Activated CD4-positive, alpha-beta T cell treated with anti-CD3 and anti-CD28 coated beads, Interleukin-2, amount 10 ng/mL, durations not matched to agents 24 days and 14 days (primary cell): ENCODE measurements around the gene BARX1. TPM values are rescaled to one million over a fixed set of nuclear protein-coding genes. Genes with fewer than 3 reads are reported as not detected.

Experiments
- DNase-seq: peaks from one replicate; pipeline ENCODE4 v3.0.0; 2022
- H3K27ac Mint-ChIP-seq: one replicate; pipeline ENCODE4 v1.8.0; 2022; ENCODE audit warnings: mild to moderate bottlenecking, mixed read lengths
- H3K27me3 Mint-ChIP-seq: one replicate; pipeline ENCODE4 v1.8.0; 2022; ENCODE audit warnings: mixed read lengths
- H3K36me3 Mint-ChIP-seq: one replicate; pipeline ENCODE4 v1.8.0; 2022; ENCODE audit warnings: low read depth, mild to moderate bottlenecking, mixed read lengths
- H3K4me1 Mint-ChIP-seq: one replicate; pipeline ENCODE4 v1.8.0; 2021; ENCODE audit warnings: mixed read lengths
- H3K4me3 Mint-ChIP-seq: one replicate; pipeline ENCODE4 v1.8.0; 2022; ENCODE audit warnings: mild to moderate bottlenecking, moderate library complexity, mixed read lengths
- H3K9me3 Mint-ChIP-seq: one replicate; pipeline ENCODE4 v1.8.0; 2021; ENCODE audit warnings: mixed read lengths
- intact Hi-C: fragments of 100-400 bp; cut with micrococcal nuclease; formaldehyde crosslinking; loops from one replicate; pipeline ENCODE4 v1.15.1; 2023
- total RNA-seq: library from RNA; stranded (reverse); gene quantifications from 2 replicates; pipeline ENCODE4 v1.2.3, GENCODE V29; 2022

Gene BARX1, protein sequence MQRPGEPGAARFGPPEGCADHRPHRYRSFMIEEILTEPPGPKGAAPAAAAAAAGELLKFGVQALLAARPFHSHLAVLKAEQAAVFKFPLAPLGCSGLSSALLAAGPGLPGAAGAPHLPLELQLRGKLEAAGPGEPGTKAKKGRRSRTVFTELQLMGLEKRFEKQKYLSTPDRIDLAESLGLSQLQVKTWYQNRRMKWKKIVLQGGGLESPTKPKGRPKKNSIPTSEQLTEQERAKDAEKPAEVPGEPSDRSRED
- total RNA-seq = 0.50 and 0.61 TPM in 2 replicates

DNA sequence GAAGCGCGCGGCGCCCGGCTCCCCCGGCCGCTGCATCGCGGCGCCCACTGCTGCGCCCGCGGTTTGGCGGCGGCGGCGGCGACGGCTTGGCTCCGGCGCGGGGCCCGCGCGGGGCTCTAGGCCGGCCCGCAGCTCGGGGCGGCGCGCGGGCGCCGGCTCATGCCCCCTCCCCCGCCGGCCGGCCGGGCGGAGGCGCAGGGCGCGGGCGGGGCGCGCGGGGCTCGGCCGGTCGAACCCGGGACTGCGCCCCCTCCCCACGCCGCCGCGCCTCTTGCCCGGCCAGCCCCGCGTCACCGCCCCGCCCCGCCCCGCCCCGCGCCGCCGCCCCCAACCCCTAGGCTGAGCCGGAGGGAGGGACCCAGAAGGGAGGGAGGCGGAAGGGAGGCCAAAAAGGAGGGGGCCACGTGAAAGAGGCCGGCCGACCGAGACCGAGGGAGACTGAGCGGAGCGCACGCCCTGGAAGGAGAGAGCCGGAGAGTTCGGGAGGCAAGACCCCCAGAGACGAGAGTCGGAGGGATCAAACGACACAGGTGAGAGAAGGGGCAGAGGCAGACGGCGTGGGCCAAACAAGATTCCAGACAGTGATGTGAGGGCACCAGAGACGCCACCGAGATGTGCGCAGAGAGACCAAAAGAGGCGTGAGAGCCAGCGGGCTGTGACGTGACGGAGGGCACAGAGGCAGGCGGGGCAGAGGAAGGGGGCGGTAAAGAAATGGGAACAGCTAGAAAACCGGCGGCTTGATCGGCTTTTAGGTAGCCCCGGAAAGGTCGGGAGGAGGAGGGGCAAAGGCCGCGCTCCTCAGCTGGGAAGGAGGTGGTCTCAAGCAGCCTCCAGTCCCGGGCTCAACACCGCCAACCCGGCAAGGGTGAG lies at the start of gene BARX1:
Gene BARX1 (minus strand): TSS at position 245 of the 870 bp plus-strand sequence. CDS start 209 bp downstream, at position 36.
- peak; percentile 77 for DNase-seq
- H3K9me3 Mint-ChIP-seq = peaks cover 8% of the 10 kb centered on the region
- peaks cover 11% of the 10 kb centered on the region for H3K36me3 Mint-ChIP-seq
- peaks cover 31% of the 10 kb centered on the region for H3K4me1 Mint-ChIP-seq
- H3K4me3 Mint-ChIP-seq = peak within 1 kb of the TSS; percentile 88
- H3K27me3 Mint-ChIP-seq = peaks cover 69% of the 10 kb centered on the region
- intact Hi-C loops = no loop called here
- H3K27ac Mint-ChIP-seq = peak within 1 kb of the TSS; percentile 25

DNA sequence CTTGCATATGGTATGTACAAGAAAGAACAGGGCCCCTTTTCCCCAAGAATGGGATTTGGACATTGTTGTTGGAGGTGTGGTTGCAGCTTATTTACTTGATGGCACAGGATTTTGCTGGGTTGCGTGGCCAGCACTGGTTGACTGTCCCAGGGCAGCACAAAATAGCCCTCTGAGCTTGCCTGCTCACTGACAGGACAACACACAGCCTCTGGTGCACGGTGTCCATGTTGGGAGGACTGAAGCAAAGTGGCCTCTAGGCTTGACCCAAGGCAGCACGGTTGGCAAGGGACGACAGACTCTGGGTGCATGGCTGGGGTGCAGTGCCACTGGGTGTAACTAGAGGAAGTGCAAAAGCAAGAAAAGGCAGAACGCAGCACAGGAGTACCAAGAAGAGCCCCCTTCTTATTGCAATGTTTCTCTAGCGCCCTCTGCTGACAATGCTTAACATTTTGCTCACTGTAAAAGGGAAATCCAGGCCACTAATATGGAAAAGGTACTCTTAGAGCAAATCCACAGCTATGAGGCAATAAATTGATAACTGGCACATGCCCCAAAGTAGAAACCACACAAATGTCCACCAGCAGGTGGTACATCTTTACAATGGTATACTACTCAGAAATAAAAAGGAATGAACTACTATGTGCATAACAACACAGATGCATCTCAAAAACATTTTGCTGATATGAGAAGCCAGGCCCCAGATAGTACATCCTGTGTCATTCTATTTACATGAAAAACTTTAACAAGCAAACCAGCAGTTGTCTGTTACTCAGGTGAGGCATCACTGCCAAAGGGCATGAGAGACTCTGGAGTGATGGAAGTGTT lies 47.4 kb upstream of the BARX1 start:
- peaks cover 4% of the 10 kb centered on the region for H3K9me3 Mint-ChIP-seq
- peak; percentile 74 for DNase-seq
- H3K36me3 Mint-ChIP-seq = no peaks in the 10 kb centered on the region
- peaks cover 16% of the 10 kb centered on the region for H3K27me3 Mint-ChIP-seq
- no peak overlapping the region for H3K27ac Mint-ChIP-seq
- H3K4me1 Mint-ChIP-seq = no peaks in the 10 kb centered on the region
- intact Hi-C loops = no loop called here
- H3K4me3 Mint-ChIP-seq = no peak overlapping the region

DNA sequence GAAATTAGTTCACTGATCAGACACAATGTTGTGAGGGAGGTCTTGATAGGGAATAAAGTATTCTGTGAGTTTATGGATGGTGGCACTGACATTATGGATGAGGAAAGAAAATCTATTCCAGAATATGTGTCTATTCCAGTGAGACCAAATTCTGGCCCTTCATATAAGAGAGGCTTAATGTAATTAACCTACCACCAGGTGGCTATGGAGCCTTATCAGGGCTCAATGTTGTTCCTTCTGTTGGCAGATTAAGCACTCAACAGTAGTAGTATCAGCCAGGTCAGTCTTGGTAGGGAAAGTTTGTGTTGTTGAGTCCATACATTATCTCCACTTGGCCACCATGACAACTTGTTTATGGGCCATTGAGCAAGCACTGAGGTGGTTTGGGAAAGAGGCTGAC lies 41.7 kb upstream of the BARX1 start:
- intact Hi-C loops = no loop called here
- H3K27me3 Mint-ChIP-seq = peaks cover 15% of the 10 kb centered on the region
- no peak overlapping the region for H3K27ac Mint-ChIP-seq
- peaks cover 6% of the 10 kb centered on the region for H3K9me3 Mint-ChIP-seq
- no peak for DNase-seq
- H3K4me1 Mint-ChIP-seq = no peaks in the 10 kb centered on the region
- H3K4me3 Mint-ChIP-seq = no peak overlapping the region
- no peaks in the 10 kb centered on the region for H3K36me3 Mint-ChIP-seq

DNA sequence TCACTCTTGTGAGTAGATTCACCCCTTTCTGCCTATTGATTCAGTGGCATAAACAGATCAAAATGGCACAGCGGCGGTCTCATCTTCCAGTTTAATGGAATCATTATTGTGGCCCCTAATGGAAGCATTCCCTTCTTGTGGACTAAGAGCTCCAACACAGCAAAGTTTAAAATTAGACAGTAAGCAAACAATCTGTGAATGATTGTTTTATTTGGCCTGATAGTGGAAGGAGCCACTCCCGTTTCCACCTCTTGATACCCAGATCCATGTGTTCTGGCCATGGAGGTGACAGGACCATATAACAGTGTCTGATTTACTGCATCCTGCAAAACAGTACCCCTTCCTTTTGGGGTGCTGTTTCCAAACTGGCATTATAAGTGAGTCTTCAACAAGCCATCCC lies 41.2 kb upstream of the BARX1 start:
- no peak for DNase-seq
- Mint-ChIP-seq H3K27ac (no peak overlapping the region), H3K4me1 (no peaks in the 10 kb centered on the region), H3K36me3 (no peaks in the 10 kb centered on the region), H3K9me3 (peaks cover 6% of the 10 kb centered on the region), H3K27me3 (peaks cover 15% of the 10 kb centered on the region), H3K4me3 (no peak overlapping the region)
- intact Hi-C loops = no loop called here

DNA sequence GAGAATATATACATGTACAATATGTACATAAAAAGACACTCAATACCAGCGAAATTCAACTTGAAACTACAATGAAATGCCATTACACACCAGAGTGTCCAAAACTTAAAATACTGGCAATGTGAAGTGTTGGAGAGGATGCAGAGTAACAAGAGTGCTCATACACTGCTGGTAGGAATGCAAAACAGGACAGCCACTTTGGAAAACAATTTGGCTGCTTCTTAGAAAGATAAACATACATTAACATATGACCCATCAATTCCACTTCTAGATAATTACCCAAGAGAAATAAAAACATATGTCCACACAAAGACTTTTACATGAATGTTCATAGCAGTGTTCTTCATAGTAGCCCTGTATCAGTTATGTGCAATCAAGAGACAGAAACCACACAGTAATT lies 39.4 kb upstream of the BARX1 start:
- Mint-ChIP-seq H3K4me3 (no peak overlapping the region), H3K9me3 (peaks cover 14% of the 10 kb centered on the region), H3K27me3 (peaks cover 21% of the 10 kb centered on the region), H3K27ac (no peak overlapping the region), H3K36me3 (no peaks in the 10 kb centered on the region), H3K4me1 (no peaks in the 10 kb centered on the region)
- DNase-seq = no peak
- intact Hi-C loops = no loop called here

DNA sequence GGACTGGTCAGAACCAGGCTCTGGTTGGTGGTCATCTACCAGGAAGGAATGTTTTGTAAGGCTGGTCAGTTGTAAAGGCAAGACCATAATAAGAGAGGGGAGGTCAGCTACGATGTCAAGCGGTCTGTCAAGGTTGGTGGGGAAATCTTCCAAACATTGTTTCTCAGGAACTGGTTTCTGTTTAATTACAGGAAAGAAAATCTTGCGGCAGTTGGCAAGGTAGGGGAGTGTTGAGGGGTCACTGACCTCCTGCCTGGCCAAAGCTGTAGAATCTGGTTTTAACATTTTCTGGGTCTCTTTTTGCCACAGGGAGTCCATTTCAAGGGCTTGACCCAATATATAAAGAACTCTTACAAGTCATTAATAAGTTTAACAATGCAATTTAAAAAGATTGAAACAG lies 39.0 kb upstream of the BARX1 start:
- H3K4me1 Mint-ChIP-seq = no peaks in the 10 kb centered on the region

DNA sequence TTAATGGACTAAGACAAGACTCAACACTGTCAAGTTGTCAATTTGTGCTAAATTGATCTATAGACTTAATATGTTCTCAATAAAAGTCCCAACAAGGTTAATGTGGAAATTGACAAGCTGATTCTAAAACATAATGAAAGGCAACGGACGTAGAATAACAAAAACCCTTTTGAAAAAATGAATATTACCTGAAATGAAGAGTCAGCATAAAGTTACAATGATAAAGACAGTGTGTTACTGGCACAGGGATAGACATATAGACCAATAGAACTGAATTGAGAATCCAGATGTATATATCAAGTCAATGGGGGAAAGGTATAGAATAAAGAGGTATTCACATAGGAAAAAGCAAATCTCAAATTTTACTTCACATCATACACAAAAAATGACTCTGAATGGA lies 37.7 kb upstream of the BARX1 start:
- no peak for DNase-seq
- peaks cover 29% of the 10 kb centered on the region for H3K27me3 Mint-ChIP-seq
- H3K4me1 Mint-ChIP-seq = no peaks in the 10 kb centered on the region
- no peak overlapping the region for H3K27ac Mint-ChIP-seq
- H3K4me3 Mint-ChIP-seq = no peak overlapping the region
- H3K9me3 Mint-ChIP-seq = peaks cover 23% of the 10 kb centered on the region
- no peaks in the 10 kb centered on the region for H3K36me3 Mint-ChIP-seq
- intact Hi-C loops = no loop called here

More for the DNA sequence above, 39.0 kb upstream of the BARX1 start:
- Mint-ChIP-seq H3K9me3 (peaks cover 14% of the 10 kb centered on the region), H3K4me3 (no peak overlapping the region), H3K27ac (no peak overlapping the region), H3K27me3 (peaks cover 21% of the 10 kb centered on the region), H3K36me3 (no peaks in the 10 kb centered on the region)
- intact Hi-C loops = no loop called here
- DNase-seq = no peak

DNA sequence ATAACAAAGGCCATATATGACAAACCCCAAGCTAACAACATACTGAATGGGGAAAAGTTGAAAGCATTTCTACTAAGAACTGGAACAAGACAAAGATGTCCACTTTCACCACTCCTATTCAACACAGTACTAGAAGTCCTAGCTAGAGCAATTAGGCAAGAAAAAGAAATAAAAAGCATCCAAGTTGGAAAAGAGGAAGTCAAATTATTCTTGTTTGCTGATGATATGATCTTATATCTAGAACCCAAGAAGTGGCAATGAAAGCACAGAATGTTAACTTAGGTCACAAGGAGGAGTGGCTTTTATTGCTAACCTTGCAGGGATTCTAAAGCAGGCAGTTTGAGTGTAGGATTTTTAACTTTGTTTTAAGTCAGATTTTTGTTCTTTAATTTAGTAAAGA lies 35.3 kb upstream of the BARX1 start:
- Mint-ChIP-seq H3K27me3 (peaks cover 31% of the 10 kb centered on the region), H3K4me1 (no peaks in the 10 kb centered on the region), H3K27ac (no peak overlapping the region), H3K4me3 (no peak overlapping the region), H3K9me3 (peaks cover 30% of the 10 kb centered on the region), H3K36me3 (no peaks in the 10 kb centered on the region)
- no peak for DNase-seq
- intact Hi-C loops = no loop called here

DNA sequence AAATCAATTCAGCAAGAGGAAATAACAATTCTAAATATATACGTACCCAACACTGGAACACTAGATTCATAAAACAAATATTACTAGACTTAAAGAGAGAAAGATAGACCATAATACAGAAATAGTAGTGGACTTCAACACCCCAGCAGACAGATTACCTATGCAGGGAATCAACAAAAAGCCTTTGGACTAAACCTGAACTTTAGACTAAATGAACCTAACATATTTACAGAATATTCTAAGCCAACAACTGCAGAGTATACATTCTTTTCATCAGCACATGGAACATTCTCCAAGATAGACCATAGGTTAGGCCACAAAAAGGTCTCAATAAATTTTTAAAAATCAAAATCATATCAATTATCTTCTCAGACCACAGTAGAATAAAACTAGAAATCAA lies 32.9 kb upstream of the BARX1 start:
- Mint-ChIP-seq H3K4me1 (no peaks in the 10 kb centered on the region), H3K4me3 (no peak overlapping the region), H3K36me3 (no peaks in the 10 kb centered on the region), H3K27me3 (peaks cover 30% of the 10 kb centered on the region), H3K27ac (no peak overlapping the region), H3K9me3 (peaks cover 37% of the 10 kb centered on the region)
- intact Hi-C loops = no loop called here
- DNase-seq = no peak

DNA sequence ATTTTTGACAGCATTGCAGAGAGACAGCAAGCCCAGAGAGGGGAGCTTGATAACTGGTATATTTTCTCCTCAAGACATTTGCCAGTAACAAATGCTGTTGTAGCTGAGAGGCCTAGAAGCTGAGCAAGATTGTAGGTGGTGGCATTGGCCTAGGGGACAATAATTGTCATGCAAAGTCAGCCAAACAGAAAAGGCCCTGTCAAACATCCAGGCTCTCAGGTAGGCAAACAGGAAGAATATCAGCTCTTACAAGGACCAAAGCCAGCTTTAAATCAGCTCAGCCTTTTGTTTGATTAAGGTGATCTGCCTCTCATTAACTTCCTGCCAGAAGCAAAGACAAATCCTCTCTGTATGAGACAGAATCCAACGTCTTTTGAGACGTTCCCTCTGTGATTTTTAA lies 29.7 kb upstream of the BARX1 start:
- Mint-ChIP-seq H3K9me3 (peaks cover 29% of the 10 kb centered on the region), H3K27me3 (peaks cover 30% of the 10 kb centered on the region), H3K4me3 (no peak overlapping the region), H3K4me1 (no peaks in the 10 kb centered on the region), H3K36me3 (no peaks in the 10 kb centered on the region), H3K27ac (no peak overlapping the region)
- intact Hi-C loops = no loop called here
- no peak for DNase-seq

DNA sequence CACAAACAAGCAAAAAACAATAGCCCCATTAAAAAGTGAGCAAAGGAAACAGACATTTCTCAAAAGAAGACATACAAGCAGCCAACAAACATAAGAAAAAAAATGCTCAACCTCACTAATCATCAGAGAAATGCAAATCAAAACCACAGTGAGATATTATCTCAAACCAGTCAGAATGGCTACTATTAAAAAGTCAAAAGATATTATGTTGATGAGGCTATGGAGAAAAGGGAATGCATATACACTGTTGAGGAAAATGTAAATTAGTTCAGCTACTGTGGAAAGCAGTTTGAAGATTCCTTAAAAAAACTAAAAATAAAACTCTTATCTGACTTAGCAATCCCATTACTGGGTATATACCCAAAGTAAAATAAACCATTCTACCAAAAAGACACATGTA lies 28.7 kb upstream of the BARX1 start:
- intact Hi-C loops = no loop called here
- Mint-ChIP-seq H3K27me3 (peaks cover 28% of the 10 kb centered on the region), H3K36me3 (no peaks in the 10 kb centered on the region), H3K27ac (no peak overlapping the region), H3K4me1 (no peaks in the 10 kb centered on the region), H3K4me3 (no peak overlapping the region), H3K9me3 (peaks cover 27% of the 10 kb centered on the region)
- DNase-seq = no peak

DNA sequence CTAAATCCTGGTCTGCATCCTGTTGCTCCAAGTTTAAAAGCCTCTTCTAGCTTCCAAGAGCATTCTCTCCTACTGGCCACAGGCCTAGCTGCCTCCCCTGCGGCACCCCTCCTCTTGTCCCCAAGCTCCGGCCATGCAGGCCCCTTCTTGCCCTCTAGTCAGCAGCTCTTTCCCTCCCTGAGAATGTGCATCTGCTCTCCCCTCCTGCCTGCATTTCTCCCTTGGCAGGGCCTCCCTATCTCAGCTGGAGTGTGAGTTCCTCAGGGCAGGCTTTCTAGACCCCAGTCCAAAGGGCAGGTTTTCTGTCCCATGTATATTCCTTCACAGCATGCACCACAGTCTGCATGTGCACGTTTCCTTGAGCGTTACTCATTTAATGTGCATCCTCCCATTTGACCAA lies 24.6 kb upstream of the BARX1 start:
- peaks cover 14% of the 10 kb centered on the region for H3K27me3 Mint-ChIP-seq

DNA sequence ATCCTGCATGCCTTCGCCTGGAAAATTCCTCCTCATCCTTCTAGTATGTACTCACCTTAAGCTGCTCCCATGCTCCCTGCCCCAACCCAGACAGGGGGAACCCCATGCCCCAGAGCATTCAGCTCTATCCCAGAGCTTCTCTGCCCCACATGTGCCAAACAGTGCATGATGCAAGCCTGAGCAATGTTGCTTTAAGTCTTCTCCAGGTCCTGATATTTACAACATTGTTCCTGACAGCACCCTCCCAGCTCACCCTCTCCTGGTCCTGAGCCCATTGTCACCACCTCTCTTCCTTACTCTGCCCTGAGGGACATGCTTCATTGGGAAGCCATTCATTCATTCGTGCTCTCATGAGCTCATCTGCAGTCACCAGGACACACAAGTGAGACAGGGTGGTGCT lies 23.4 kb upstream of the BARX1 start:
- Mint-ChIP-seq H3K4me3 (no peak overlapping the region), H3K27ac (no peak overlapping the region), H3K27me3 (peaks cover 10% of the 10 kb centered on the region), H3K4me1 (no peaks in the 10 kb centered on the region), H3K9me3 (no peaks in the 10 kb centered on the region), H3K36me3 (no peaks in the 10 kb centered on the region)
- intact Hi-C loops = no loop called here
- no peak for DNase-seq

More for the DNA sequence above, 24.6 kb upstream of the BARX1 start:
- intact Hi-C loops = no loop called here
- no peaks in the 10 kb centered on the region for H3K36me3 Mint-ChIP-seq
- no peak overlapping the region for H3K4me3 Mint-ChIP-seq
- no peak overlapping the region for H3K27ac Mint-ChIP-seq
- no peak for DNase-seq
- H3K9me3 Mint-ChIP-seq = peaks cover 4% of the 10 kb centered on the region
- H3K4me1 Mint-ChIP-seq = no peaks in the 10 kb centered on the region

DNA sequence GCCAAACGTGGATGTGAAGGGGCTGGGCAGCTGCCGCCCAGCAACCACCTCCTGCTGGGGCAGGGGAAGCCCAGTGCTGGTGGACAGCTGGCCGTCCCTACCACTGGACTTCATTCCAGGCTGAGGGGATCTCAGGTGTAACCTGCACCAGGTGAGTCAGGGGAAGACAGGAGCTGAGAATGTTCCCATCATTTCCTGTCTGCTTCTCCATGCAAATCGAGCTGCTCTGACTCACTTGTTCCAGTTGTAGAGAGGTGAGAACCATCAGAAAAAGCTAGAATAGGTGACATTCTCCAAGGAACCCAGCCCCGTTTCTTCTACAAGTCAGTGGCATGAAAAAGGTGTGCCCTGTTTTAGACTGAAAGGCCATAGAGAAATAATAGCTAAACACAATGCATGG lies 21.8 kb upstream of the BARX1 start:
- Mint-ChIP-seq H3K4me1 (no peaks in the 10 kb centered on the region), H3K27ac (no peak overlapping the region), H3K9me3 (no peaks in the 10 kb centered on the region), H3K36me3 (no peaks in the 10 kb centered on the region), H3K27me3 (peaks cover 8% of the 10 kb centered on the region), H3K4me3 (no peak overlapping the region)
- intact Hi-C loops = no loop called here
- no peak for DNase-seq
